ENCODE measurements around the gene ZSCAN1.

The ZSCAN1 gene

DNA sequence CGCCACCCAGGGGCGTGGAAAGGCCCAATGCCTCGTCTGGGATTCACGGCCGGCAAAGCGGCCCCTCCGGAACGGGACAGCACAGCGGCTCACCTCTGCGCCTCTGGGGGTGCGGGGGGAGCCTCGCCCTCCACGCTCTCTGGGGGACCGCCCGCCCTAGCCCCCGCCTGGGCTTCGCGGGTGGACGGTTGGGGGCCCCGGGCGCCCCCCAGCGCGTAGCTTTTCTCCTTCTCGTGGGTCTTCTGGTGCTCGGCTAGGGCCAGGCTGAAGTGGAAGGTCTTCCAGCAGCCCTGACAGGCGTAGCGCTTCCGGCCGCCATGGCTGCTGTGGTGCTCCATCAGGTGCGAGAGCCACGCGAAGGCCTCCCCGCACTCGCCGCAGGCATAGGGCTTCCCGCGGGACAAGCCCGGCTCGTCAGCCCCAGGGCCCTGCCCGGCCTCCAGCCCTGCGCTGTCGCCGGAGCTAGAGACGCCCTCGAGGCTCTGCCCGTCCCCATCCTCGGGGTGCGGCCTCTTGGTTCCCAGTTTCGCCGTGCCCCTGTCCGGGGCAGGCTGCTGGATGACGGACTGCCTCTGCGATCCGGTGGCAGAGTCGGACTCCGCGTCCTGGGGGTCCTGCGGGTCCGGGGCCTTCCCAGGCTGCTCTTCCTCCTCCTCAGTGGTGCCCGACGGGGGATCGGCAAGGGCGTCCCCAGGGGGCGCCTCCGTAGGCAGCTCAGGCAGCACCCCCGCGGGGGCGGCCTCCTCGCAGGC is 50.9 kb downstream of the ZSCAN1 start:
- DNase-seq: no peak

DNA sequence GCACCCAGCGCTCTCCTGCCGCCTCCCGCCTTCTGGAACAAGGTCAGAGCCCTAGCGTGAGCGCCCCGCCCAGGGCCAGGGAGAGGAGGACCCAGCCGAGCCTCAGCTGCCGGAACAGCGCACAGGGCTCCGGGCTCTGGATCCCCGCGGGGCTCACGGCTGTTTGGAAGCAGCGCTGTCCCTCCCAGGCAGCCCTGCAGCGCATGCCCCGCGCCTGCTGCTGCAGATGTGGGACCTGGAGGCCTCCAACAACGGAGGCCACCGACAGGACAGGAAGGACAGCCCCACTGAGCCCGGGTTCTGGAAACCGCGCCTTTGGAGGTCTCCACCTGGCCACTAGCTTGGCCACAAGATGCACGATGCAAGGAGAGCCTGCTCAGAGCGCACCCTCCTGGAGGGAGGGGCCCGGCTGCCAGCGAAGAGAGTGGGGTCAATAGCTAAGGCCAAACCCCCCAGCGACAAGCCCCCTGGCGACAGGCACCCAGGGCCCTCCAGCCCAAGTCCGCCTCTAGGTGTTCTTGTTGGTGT is 51.6 kb downstream of the ZSCAN1 start:
- DNase-seq: no peak

DNA sequence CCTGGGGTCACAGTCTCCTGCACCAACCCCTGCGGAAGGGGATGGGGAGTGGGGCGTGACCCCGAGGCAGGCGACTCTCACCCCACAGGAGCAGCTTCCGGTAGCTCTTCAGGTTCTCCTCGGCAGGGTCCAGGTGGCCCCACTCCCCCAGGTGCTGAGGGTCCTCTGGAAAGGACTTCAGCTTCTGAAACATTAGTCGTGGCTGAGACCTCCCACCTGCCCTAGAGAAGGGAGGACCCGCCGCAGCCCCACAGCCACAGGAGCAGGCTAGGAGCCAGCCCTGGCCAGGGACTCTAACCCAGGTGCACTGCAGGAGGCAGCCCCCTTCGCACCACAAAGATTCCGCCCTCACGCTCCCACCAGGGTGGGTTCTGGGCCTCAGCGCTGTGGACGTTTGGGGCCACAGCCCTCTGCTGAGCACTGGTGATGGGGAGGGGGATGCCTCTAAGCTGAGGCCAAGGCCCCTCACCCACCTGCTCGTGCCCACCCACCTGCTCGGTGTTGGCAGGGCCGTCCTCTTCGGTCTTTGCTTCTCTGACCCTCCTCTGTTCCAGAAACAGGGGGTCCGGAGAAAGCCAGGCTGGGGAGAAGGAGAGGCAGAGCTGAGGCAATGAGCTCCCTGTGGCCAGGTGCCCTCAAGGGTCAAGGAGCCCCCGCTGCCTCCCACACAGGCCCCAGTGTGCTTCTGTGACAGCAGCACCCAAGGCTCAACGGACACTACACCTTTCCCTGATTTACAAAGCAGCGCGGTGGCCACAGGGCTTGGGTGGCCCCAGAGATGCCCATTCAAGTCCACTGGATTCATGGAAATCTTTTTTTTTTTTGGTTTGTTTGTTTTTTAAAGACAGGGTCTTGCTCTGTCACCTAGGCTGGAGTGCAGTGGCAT is 53.2 kb downstream of the ZSCAN1 start:
- no peak for DNase-seq

DNA sequence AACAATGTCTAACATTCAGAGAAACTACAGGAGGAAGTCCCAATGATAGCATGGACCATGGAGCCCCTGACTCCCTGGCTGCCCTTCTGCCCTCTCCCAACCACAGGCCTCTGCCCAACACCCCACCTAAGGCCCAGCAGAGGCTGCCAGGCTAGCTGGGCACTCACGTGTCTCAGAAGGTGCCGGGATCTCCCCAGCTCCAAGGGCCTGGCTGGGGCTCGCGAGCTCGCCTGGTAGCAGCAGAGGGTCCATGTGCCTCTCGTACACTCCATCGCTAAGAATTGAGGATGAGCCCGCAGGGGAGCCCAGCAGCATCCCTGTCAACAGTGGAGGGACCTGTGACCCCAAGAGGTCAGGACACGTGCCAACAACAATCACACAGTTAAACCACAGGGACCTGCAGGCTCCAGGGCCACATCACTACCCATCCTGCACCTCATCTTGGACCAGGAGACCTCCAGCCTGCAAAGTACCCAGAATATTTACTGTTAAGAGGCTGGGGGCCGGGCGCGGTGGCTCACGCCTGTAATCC is 54.8 kb downstream of the ZSCAN1 start:
- no peak for DNase-seq

GRCh38 chr19:58089846-58090245 is 56.0 kb downstream of the ZSCAN1 start:
- no peak for DNase-seq

- DNase-seq: no peak
Measured at GRCh38 chr19:58091251-58091995, 57.6 kb downstream of the ZSCAN1 start.

DNA sequence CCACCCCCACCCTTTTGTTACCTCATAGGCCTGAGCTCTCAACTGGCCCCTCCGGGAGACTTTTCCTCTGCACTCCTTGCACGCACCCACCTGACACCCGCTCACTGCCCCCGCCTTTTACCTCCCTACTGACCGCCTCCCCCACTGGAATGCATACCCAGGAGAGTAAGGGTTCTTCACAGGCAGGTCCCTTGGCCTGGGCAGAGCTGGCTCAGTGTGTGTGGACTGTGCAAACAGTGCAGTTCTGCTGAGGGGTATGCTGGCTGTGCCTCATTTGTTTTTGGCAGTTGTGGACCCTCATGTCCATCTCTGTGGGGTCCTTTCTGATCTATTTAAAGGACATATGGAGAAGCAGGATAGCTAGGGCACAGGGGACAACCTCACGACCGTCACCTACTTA is 59.2 kb downstream of the ZSCAN1 start:
- DNase-seq: no peak

- no peak for DNase-seq
Measured at GRCh38 chr19:58095328-58095727, 61.5 kb downstream of the ZSCAN1 start.

DNA sequence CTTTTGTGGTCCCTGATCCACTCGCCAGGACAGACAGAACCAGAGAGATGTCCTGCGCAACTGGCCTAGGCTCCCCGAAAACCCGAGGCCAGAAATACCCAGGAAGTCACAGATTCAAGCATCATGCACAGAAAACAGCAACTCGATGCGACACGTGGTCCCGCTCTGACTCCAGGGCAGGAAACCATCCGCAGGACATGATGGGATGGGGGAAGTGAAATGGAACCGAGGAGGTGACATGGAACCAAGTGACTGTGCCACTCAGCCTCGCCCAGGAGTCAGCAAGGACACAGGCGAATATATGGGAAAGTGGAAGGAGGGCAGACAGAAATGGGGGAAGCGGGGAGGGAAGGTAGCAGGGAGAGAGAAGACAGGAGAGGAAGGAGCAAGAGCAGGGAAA is 63.1 kb downstream of the ZSCAN1 start:
- DNase-seq: no peak

- DNase-seq: no peak
Measured at GRCh38 chr19:58097349-58097748, 63.5 kb downstream of the ZSCAN1 start.

- DNase-seq: peak; percentile 98 to 99
Measured at GRCh38 chr19:58097781-58098681, 64.2 kb downstream of the ZSCAN1 start, which contains the start of gene ZSCAN18. TSS of gene ZSCAN18 (minus strand) at chr19:58098231. CDS start at chr19:58090267, 7,964 bp downstream.

- no peak for DNase-seq
Measured at GRCh38 chr19:58098682-58098998, 64.8 kb downstream of the ZSCAN1 start.
